GM18508 (cell line): ENCODE measurements around the gene RASAL2.
"Not testable (repeated sequence)": the region's sequence is repeated elsewhere in the genome, so short reads cannot be mapped to it uniquely, and the experiment has no call there.

Experiments
- ATAC-seq: cut with Tn5 transposase; IDR thresholded peaks from one replicate; pipeline ENCODE4 v1.9.1; 2021; ENCODE audit warnings: moderate number of reproducible peaks; ENCODE audit not compliant: insufficient read depth, unreplicated experiment

Gene RASAL2

GRCh38 chr1:178330153-178330552, 236.2 kb downstream of the RASAL2 start:
- no peak for ATAC-seq

- ATAC-seq = no peak
Measured at GRCh38 chr1:178330848-178331497, 237.1 kb downstream of the RASAL2 start.

- no peak for ATAC-seq
Measured at GRCh38 chr1:178335426-178335825, 241.5 kb downstream of the RASAL2 start.

GRCh38 chr1:178337091-178337706, 243.3 kb downstream of the RASAL2 start:
- no peak for ATAC-seq

- no peak for ATAC-seq
Measured at GRCh38 chr1:178339834-178340233, 245.9 kb downstream of the RASAL2 start.

GRCh38 chr1:178341261-178341956, 247.5 kb downstream of the RASAL2 start:
- ATAC-seq = no peak

- ATAC-seq = no peak
Measured at GRCh38 chr1:178342745-178343144, 248.8 kb downstream of the RASAL2 start.

GRCh38 chr1:178344513-178345091, 250.7 kb downstream of the RASAL2 start:
- no peak for ATAC-seq

GRCh38 chr1:178345238-178345637, 251.3 kb downstream of the RASAL2 start:
- ATAC-seq = no peak

- ATAC-seq = no peak
Measured at GRCh38 chr1:178345807-178346206, 251.9 kb downstream of the RASAL2 start.

- no peak for ATAC-seq
Measured at GRCh38 chr1:178349801-178350200, 255.9 kb downstream of the RASAL2 start.

- ATAC-seq = not testable (repeated sequence)
Measured at GRCh38 chr1:178351911-178352310, 258.0 kb downstream of the RASAL2 start.

- ATAC-seq = no peak
Measured at GRCh38 chr1:178352790-178353416, 259.0 kb downstream of the RASAL2 start.

- no peak for ATAC-seq
Measured at GRCh38 chr1:178353524-178353923, 259.6 kb downstream of the RASAL2 start.

GRCh38 chr1:178354816-178355215, 260.9 kb downstream of the RASAL2 start:
- no peak for ATAC-seq

GRCh38 chr1:178356299-178356698, 262.4 kb downstream of the RASAL2 start:
- ATAC-seq = no peak

GRCh38 chr1:178358456-178358855, 264.6 kb downstream of the RASAL2 start:
- ATAC-seq = no peak

GRCh38 chr1:178360421-178360820, 266.5 kb downstream of the RASAL2 start:
- ATAC-seq = no peak

GRCh38 chr1:178361847-178362246, 267.9 kb downstream of the RASAL2 start:
- ATAC-seq = no peak

- no peak for ATAC-seq
Measured at GRCh38 chr1:178362747-178363146, 268.8 kb downstream of the RASAL2 start.

- no peak for ATAC-seq
Measured at GRCh38 chr1:178364782-178365181, 270.9 kb downstream of the RASAL2 start.
